MM.1S (cell line): Measurements from ENCODE around the gene UBAC2.

Experiments used
- CTCF ChIP-seq: fragments of 300-600 bp; sonication (generic); IDR thresholded peaks from 2 replicates; pipeline ENCODE4 v1.5.1; 2016; ENCODE audit warnings: antibody characterized with exemption, low read length, mixed read lengths
- EZH2 ChIP-seq: fragments of 300-600 bp; sonication (generic); optimal IDR thresholded peaks from 2 replicates; pipeline ENCODE3; 2017; ENCODE audit warnings: low read depth, mild to moderate bottlenecking, antibody characterized with exemption, low read length, mixed read lengths

GRCh38 chr13:99383511-99383921 is 182.9 kb downstream of the UBAC2 start:
- TF ChIP-seq EZH2: no peak
- TF ChIP-seq CTCF: no peak
